ENCODE measurements around the gene RNU1-4.
"Not testable (repeated sequence)": the region's sequence is repeated elsewhere in the genome, so short reads cannot be mapped to it uniquely, and the experiment has no call there.

The RNU1-4 gene

GRCh38 chr1:16740047-16740964 is at the start of gene RNU1-4:
TSS of gene RNU1-4 (plus strand) at chr1:16740516.
- DNase-seq, result not testable (repeated sequence)

- DNase-seq, result not testable (repeated sequence)
Observed at GRCh38 chr1:16690971-16691682, 49.2 kb upstream of the RNU1-4 start.

GRCh38 chr1:16692283-16692682 is 48.0 kb upstream of the RNU1-4 start:
- DNase-seq, result not testable (repeated sequence)

GRCh38 chr1:16692717-16693448 is 47.4 kb upstream of the RNU1-4 start:
- DNase-seq, result not testable (repeated sequence)

GRCh38 chr1:16693449-16694307 is 46.6 kb upstream of the RNU1-4 start:
- not testable (repeated sequence) for DNase-seq

GRCh38 chr1:16694308-16694702 is 46.0 kb upstream of the RNU1-4 start:
- not testable (repeated sequence) for DNase-seq

GRCh38 chr1:16696507-16697150 is 43.7 kb upstream of the RNU1-4 start:
- not testable (repeated sequence) for DNase-seq

- not testable (repeated sequence) for DNase-seq
Observed at GRCh38 chr1:16697152-16697551, 43.2 kb upstream of the RNU1-4 start.

- DNase-seq, result not testable (repeated sequence)
Observed at GRCh38 chr1:16699440-16699839, 40.9 kb upstream of the RNU1-4 start.

- DNase-seq, result not testable (repeated sequence)
Observed at GRCh38 chr1:16700138-16700895, 40.0 kb upstream of the RNU1-4 start.

GRCh38 chr1:16701189-16701588 is 39.1 kb upstream of the RNU1-4 start:
- not testable (repeated sequence) for DNase-seq

- DNase-seq, result not testable (repeated sequence)
Observed at GRCh38 chr1:16702280-16702679, 38.0 kb upstream of the RNU1-4 start.

GRCh38 chr1:16703141-16703540 is 37.2 kb upstream of the RNU1-4 start:
- DNase-seq, result not testable (repeated sequence)

GRCh38 chr1:16703602-16704001 is 36.7 kb upstream of the RNU1-4 start:
- not testable (repeated sequence) for DNase-seq

- DNase-seq, result not testable (repeated sequence)
Observed at GRCh38 chr1:16704076-16704475, 36.2 kb upstream of the RNU1-4 start.

- not testable (repeated sequence) for DNase-seq
Observed at GRCh38 chr1:16704502-16705100, 35.7 kb upstream of the RNU1-4 start.

GRCh38 chr1:16706302-16706701 is 34.0 kb upstream of the RNU1-4 start:
- not testable (repeated sequence) for DNase-seq

- not testable (repeated sequence) for DNase-seq
Observed at GRCh38 chr1:16707130-16708093, 32.9 kb upstream of the RNU1-4 start.

- not testable (repeated sequence) for DNase-seq
Observed at GRCh38 chr1:16708704-16709103, 31.6 kb upstream of the RNU1-4 start.

Data from activated CD4-positive, alpha-beta T cell treated with anti-CD3 and anti-CD28 coated beads, Interleukin-2, amount 50 U/mL, for 4 hours (primary cell).